ENCODE measurements around the gene ZMYND11. TPM values are rescaled to one million over a fixed set of nuclear protein-coding genes. Genes with fewer than 3 reads are reported as not detected.

Gene ZMYND11
- total and polyA plus RNA-seq, 2 of the 13 experiments (the other 11 are each of a cell fraction or from before 2014, with no cell fraction given), result 17.5 to 38.7 TPM

DNA sequence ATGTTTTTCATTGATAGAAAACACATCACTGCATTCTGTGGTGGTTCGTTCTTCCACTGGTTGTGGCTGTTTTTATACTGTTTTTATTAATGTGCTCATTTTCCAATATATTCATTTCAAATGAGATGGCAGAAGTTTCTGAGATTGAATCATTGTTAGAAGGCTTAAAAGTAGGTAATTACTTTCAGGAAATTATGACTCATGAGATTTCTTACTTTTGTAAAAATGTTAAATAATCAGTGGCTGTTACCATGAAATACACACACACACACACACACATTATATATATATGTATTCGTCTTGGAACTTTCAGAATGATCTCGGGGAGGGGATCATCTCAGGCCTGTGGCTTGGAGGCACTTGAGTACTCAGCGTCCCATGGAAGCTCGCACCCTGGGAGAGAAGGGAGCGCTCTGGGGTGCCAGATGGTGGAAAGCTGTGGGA, 66.1 kb downstream of the ZMYND11 start:
- intact Hi-C loops (cut with micrococcal nuclease; ENCODE audit: unreplicated experiment), result no loop called here
- ATAC-seq, result no peak
- Histone ChIP-seq H3K27ac (ENCODE audit: extremely low read length, insufficient read depth, low read length) (no peak overlapping the region), H2AFZ (ENCODE audit: low read length) (no peak overlapping the region), H3K79me2 (ENCODE audit: insufficient read depth, low read length) (no peaks in the 10 kb centered on the region), H3K9ac (ENCODE audit: insufficient read depth, low read depth, low read length) (no peak overlapping the region), H4K20me1 (ENCODE audit: insufficient read depth, low read length) (no peaks in the 10 kb centered on the region), H3K4me1 (ENCODE audit: insufficient read depth, low read length) (no peaks in the 10 kb centered on the region), H3K9me3 (ENCODE audit: low read length) (no peaks in the 10 kb centered on the region), H3K27me3 (ENCODE audit: control insufficient read depth in 1 of 2, insufficient read depth in 2 of 2, low read length in 2 of 2) (no peaks in the 10 kb centered on the region; a peak in 1 of 5 replicates), H3K36me3 (replicated peaks in 1 of 2; ENCODE audit: control insufficient read depth in 1 of 2, insufficient read depth in 2 of 2, low read length in 2 of 2) (peaks cover 0 to 5% of the 10 kb centered on the region in 2 experiments; a peak in 1 of 5 replicates), H3K4me3 (replicated peaks in 1 of 3; ENCODE audit: insufficient read depth in 1 of 3, low read depth in 2 of 3, low read length in 3 of 3) (no peak overlapping the region), H3K4me2 (ENCODE audit: low read depth, low read length) (no peak overlapping the region)
- BruUV-seq (replicated peaks), result no TSS peak
- in situ Hi-C loops (cut with HindIII; ENCODE audit: extremely low pct_ligation_motif_present, low pct_unique_long_range_greater_than_20kb), result no loop called here
- 93% methylated on average over 6 of the region's 6 CpGs for WGBS (ENCODE audit: low lambda C conversion rate)
- CTCF ChIA-PET (ENCODE audit: low intra/inter-chr PET ratio, low total read pairs), result no interaction called here
- no peak for FAIRE-seq
- no peak for DNase-seq (ENCODE audit: low spot score)
- POLR2A ChIA-PET, result no interaction called here
- TF ChIP-seq ZEB1 (IDR thresholded peaks at IDR 0.05; ENCODE audit: insufficient replicate concordance, low read depth) (no peak), CEBPZ (IDR thresholded peaks at IDR 0.05; ENCODE audit: low read length) (no peak), EZH2 (conservative IDR thresholded peaks at IDR 0.05; ENCODE audit: low read depth, low read length) (no peak), JUNB (CRISPR knock-in tag; IDR thresholded peaks at IDR 0.05; ENCODE audit: borderline replicate concordance) (no peak), WIZ (CRISPR knock-in tag; IDR thresholded peaks at IDR 0.05) (no peak), YEATS4 (CRISPR knock-in tag; IDR thresholded peaks at IDR 0.05; ENCODE audit: borderline replicate concordance) (no peak), EED (CRISPR knock-in tag; IDR thresholded peaks at IDR 0.05) (no peak), ZNF383 (CRISPR knock-in tag; IDR thresholded peaks at IDR 0.05; ENCODE audit: borderline replicate concordance) (no peak), ZHX2 (IDR thresholded peaks at IDR 0.05; ENCODE audit: low read depth) (no peak), ZHX2 (CRISPR knock-in tag; IDR thresholded peaks at IDR 0.05; ENCODE audit: borderline replicate concordance) (no peak)
- TF ChIP-seq, protein P1, sequence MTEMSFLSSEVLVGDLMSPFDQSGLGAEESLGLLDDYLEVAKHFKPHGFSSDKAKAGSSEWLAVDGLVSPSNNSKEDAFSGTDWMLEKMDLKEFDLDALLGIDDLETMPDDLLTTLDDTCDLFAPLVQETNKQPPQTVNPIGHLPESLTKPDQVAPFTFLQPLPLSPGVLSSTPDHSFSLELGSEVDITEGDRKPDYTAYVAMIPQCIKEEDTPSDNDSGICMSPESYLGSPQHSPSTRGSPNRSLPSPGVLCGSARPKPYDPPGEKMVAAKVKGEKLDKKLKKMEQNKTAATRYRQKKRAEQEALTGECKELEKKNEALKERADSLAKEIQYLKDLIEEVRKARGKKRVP (CRISPR knock-in tag; IDR thresholded peaks at IDR 0.05), result no peak
- TF ChIP-seq, protein P2, sequence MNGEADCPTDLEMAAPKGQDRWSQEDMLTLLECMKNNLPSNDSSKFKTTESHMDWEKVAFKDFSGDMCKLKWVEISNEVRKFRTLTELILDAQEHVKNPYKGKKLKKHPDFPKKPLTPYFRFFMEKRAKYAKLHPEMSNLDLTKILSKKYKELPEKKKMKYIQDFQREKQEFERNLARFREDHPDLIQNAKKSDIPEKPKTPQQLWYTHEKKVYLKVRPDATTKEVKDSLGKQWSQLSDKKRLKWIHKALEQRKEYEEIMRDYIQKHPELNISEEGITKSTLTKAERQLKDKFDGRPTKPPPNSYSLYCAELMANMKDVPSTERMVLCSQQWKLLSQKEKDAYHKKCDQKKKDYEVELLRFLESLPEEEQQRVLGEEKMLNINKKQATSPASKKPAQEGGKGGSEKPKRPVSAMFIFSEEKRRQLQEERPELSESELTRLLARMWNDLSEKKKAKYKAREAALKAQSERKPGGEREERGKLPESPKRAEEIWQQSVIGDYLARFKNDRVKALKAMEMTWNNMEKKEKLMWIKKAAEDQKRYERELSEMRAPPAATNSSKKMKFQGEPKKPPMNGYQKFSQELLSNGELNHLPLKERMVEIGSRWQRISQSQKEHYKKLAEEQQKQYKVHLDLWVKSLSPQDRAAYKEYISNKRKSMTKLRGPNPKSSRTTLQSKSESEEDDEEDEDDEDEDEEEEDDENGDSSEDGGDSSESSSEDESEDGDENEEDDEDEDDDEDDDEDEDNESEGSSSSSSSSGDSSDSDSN (CRISPR knock-in tag; IDR thresholded peaks at IDR 0.05), result no peak

All from HepG2 (cell line).